GM10248 (cell line): ENCODE results near the gene KRT26.

Source experiments
- CTCF ChIA-PET: fragments of 300-600 bp; sonication (Branson Sonifier 250); formaldehyde crosslinking; extraction: SDS; loops from one replicate; lab custom pipeline; 2021; ENCODE audit warnings: antibody characterized with exemption; lab: Yijun Ruan, JAX
- POLR2A ChIA-PET: fragments of 350-650 bp; sonication (Branson Sonifier 250); formaldehyde crosslinking; extraction: SDS; loops from one replicate; lab custom pipeline; 2020; ENCODE audit warnings: antibody characterized with exemption; lab: Yijun Ruan, JAX
- DNase-seq: peaks from one replicate; pipeline ENCODE4 v3.0.0; 2012; ENCODE audit errors: extremely low spot score
- TF ChIP-seq, protein P1 (sequence below): IDR thresholded peaks from 2 replicates; pipeline ENCODE4 v1.5.1; 2012; ENCODE audit warnings: mild to moderate bottlenecking, low read depth; ENCODE audit errors: extremely low read depth, missing control alignments, control extremely low read depth

KRT26 gene

DNA sequence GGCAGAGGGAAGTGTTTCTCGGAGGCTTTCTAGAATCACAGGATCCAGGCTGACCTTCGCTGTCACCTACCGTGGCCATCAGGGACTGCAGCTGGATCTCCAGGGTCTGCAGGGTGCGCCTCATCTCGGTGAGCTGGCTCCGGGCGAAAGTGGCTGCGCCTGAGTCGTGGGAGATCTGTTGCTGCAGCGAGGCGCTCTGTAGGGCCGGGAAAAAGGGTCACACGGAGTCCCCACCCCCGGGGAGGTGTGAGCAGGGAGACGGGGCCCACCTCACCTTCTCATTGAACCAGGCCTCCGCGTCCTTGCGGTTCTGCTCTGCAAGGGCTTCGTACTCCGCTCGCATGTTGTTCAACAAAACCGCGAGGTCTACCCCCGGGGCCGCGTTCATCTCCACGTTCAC, 24.8 kb upstream of the KRT26 start:
- DNase-seq: no peak
- CTCF ChIA-PET: interaction anchor here (1.0 to 1.8 kb wide), 2 partner anchors 9 to 866 kb away, joined by 3 to 9 read pairs; no protein-coding TSS in a partner anchor
- TF ChIP-seq, protein P1, sequence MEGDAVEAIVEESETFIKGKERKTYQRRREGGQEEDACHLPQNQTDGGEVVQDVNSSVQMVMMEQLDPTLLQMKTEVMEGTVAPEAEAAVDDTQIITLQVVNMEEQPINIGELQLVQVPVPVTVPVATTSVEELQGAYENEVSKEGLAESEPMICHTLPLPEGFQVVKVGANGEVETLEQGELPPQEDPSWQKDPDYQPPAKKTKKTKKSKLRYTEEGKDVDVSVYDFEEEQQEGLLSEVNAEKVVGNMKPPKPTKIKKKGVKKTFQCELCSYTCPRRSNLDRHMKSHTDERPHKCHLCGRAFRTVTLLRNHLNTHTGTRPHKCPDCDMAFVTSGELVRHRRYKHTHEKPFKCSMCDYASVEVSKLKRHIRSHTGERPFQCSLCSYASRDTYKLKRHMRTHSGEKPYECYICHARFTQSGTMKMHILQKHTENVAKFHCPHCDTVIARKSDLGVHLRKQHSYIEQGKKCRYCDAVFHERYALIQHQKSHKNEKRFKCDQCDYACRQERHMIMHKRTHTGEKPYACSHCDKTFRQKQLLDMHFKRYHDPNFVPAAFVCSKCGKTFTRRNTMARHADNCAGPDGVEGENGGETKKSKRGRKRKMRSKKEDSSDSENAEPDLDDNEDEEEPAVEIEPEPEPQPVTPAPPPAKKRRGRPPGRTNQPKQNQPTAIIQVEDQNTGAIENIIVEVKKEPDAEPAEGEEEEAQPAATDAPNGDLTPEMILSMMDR: no peak
- POLR2A ChIA-PET: no interaction called here

- POLR2A ChIA-PET: interaction anchor here (0.6 kb wide), 1 partner anchor 86 kb away, joined by 3 read pairs; no protein-coding TSS in a partner anchor
- CTCF ChIA-PET: interaction anchor here (0.7 to 1.8 kb wide), 2 partner anchors 9 to 11 kb away, joined by 3 to 9 read pairs; no protein-coding TSS in a partner anchor
These were observed 23.1 kb upstream of the KRT26 start for GRCh38 chr17:40795019-40795667.

GRCh38 chr17:40794466-40794865, 22.5 kb upstream of the KRT26 start:
- TF ChIP-seq, protein P1: no peak
- DNase-seq: no peak
- CTCF ChIA-PET: interaction anchor here (1.4 kb wide), 1 partner anchor 9 kb away, joined by 7 read pairs; no protein-coding TSS in a partner anchor
- POLR2A ChIA-PET: no interaction called here

More at GRCh38 chr17:40795019-40795667, 23.1 kb upstream of the KRT26 start:
- DNase-seq: no peak
- TF ChIP-seq, protein P1: no peak

DNA sequence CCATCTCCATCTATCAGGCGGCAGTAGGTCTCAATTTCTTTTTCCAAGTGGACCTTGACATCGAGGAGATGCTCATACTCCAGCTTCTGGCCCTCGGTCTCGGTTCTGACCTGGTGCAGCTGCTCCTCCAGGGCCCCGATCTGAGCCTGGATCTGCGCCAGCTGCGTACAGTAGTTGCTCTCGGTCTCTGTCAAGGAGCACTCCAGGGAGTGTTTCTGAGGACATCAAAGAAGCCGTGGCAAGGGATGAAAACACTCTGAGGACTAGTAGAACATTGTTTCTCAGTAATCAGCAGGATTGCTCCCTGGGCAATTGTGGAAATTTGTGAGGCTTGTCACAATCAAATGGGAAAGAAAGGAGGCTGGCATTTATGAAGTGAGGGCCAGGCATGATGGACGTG, 21.8 kb upstream of the KRT26 start:
- TF ChIP-seq, protein P1: no peak
- ChIA-PET CTCF (interaction anchor here (1.3 to 1.4 kb wide), 2 partner anchors 10 to 755 kb away, joined by 3 to 7 read pairs; no protein-coding TSS in a partner anchor), POLR2A (no interaction called here)
- DNase-seq: no peak

DNA sequence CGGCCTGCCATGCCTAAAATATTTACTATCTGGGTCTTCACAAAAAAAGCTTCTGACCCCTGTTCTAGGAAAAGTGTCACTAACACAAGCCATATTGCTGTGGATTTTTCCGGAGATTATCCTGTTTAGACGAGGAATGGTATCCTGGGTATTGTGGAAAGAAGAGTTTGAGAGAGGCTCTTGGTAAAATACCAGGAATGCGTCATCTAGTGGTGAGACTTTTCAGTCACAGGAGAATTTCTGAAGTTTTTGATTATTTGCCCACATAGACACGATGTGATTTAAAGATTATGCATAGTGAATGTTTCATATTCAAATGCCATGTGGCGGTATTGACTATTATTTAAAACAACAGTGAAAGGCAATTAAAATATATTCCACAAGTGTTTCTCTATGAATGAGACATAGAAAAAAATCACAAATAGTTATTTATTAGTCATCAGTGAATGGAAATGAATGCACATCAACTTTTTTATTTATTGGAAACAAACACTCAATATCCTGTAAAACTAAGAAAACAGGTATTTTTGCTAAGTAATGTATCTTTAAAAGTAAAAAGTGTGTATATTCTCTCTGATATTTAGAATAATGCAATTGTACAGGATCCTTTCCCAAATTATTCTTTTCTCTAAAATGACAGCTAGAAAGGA, 19.9 kb upstream of the KRT26 start:
- CTCF ChIA-PET: interaction anchor here (1.0 to 2.9 kb wide), 5 partner anchors 10 to 871 kb away, joined by 3 to 11 read pairs (median 5); partner anchors contain the start of genes IGFBP4 and KRT27
- DNase-seq: no peak
- TF ChIP-seq, protein P1: peak; percentile 41
- POLR2A ChIA-PET: no interaction called here

DNA sequence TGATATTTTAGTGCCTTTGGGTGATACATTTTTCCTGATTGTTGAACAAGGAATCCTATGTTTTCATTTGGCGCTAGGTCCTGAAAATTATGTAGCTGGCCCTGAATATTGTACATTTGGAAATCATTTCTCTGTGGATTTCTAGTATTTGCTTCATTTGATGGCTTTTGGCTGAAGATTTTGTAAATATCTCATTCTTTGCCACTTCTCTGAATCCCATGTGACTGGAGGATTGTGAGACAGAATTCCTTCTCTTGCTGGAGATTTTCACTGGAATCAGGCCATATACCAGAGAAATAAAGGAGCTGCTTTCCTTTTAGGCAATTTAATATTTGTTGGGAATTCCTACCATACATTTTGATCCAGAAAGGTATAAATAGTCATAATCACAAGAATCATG, 19.1 kb upstream of the KRT26 start:
- CTCF ChIA-PET: interaction anchor here (0.7 to 2.9 kb wide), 5 partner anchors 10 to 230 kb away, joined by 3 to 11 read pairs (median 5); partner anchors contain the start of gene KRT27
- TF ChIP-seq, protein P1: no peak
- POLR2A ChIA-PET: no interaction called here
- DNase-seq: no peak
